Activated CD8-positive, alpha-beta T cell treated with anti-CD3 and anti-CD28 coated beads, Interleukin-2, amount 10 ng/mL, durations not matched to agents 7 days and 5 days (primary cell): ENCODE measurements around the gene CCAR1. TPM values are rescaled to one million over a fixed set of nuclear protein-coding genes. Genes with fewer than 3 reads are reported as not detected.
"Not testable (repeated sequence)": the region's sequence is repeated elsewhere in the genome, so short reads cannot be mapped to it uniquely, and the experiment has no call there.

ENCODE experiments used
- ATAC-seq: fragments of 150-1000 bp; cut with Tn5 transposase; one replicate; pipeline ENCODE4 v1.10.0; 2021; ENCODE audit warnings: moderate library complexity
- CTCF ChIA-PET: fragments of 350-600 bp; sonication (Branson Sonifier 250); formaldehyde crosslinking; loops from one replicate; lab custom pipeline; 2021; ENCODE audit warnings: antibody characterized with exemption; lab: Charles Lee
- POLR2A ChIA-PET: fragments of 350-600 bp; sonication (Branson Sonifier 250); formaldehyde crosslinking; loops from one replicate; lab custom pipeline; 2021; ENCODE audit warnings: antibody characterized with exemption; lab: Charles Lee
- DNase-seq: peaks from one replicate; pipeline ENCODE4 v3.0.0-alpha.2; 2020
- H3K27ac Mint-ChIP-seq: one replicate; pipeline ENCODE4 v1.8.0; 2021; ENCODE audit warnings: mild to moderate bottlenecking, mixed read lengths
- H3K27me3 Mint-ChIP-seq: one replicate; pipeline ENCODE4 v1.8.0; 2021; ENCODE audit warnings: low read depth, mixed read lengths
- H3K36me3 Mint-ChIP-seq: one replicate; pipeline ENCODE4 v1.8.0; 2021; ENCODE audit warnings: low read depth, mixed read lengths
- H3K4me1 Mint-ChIP-seq: one replicate; pipeline ENCODE4 v1.8.0; 2021; ENCODE audit warnings: low read depth, mixed read lengths
- H3K4me3 Mint-ChIP-seq: one replicate; pipeline ENCODE4 v1.8.0; 2021; ENCODE audit warnings: mild to moderate bottlenecking, mixed read lengths
- H3K9me3 Mint-ChIP-seq: one replicate; pipeline ENCODE4 v1.8.0; 2022; ENCODE audit warnings: mixed read lengths; ENCODE audit not compliant: insufficient read depth
- total RNA-seq, 2 experiments: library from RNA; stranded (reverse); gene quantifications; one replicate each; pipeline ENCODE4 v1.2.3, GENCODE V29; 2021

CCAR1 gene
- total RNA-seq = 10 to 100 TPM; 85.7 to 95.4 TPM

GRCh38 chr10:68720793-68721672, at the start of gene CCAR1:
CCAR1 (plus strand) TSS chr10:68721239; CDS start chr10:68722505, 1,266 bp downstream.
- peak within 1 kb of the TSS; percentile 97 for H3K4me3 Mint-ChIP-seq
- peaks cover 23% of the 10 kb centered on the region for H3K4me1 Mint-ChIP-seq
- H3K27me3 Mint-ChIP-seq = no peaks in the 10 kb centered on the region
- CTCF ChIA-PET = interaction anchor here (1.2 to 1.7 kb wide), 2 partner anchors 171 to 308 kb away, joined by 3 to 6 read pairs; no protein-coding TSS in a partner anchor
- peak; percentile 99 for ATAC-seq
- POLR2A ChIA-PET = interaction anchor here (0.6 to 1.5 kb wide), 3 partner anchors 46 to 179 kb away, joined by 3 to 5 read pairs (median 3); no protein-coding TSS in a partner anchor
- no peaks in the 10 kb centered on the region for H3K9me3 Mint-ChIP-seq
- H3K27ac Mint-ChIP-seq = peak within 1 kb of the TSS; percentile 99
- peaks cover 23% of the 10 kb centered on the region for H3K36me3 Mint-ChIP-seq
- peak; percentile 98 for DNase-seq

GRCh38 chr10:68684413-68684812, 36.6 kb upstream of the CCAR1 start:
- peaks cover 16% of the 10 kb centered on the region for H3K36me3 Mint-ChIP-seq
- peak overlapping the region; percentile 43 for H3K27ac Mint-ChIP-seq
- peaks cover 3% of the 10 kb centered on the region for H3K4me1 Mint-ChIP-seq
- no peaks in the 10 kb centered on the region for H3K27me3 Mint-ChIP-seq
- POLR2A ChIA-PET = interaction anchor here (0.8 kb wide), 1 partner anchor 96 kb away, joined by 3 read pairs; no protein-coding TSS in a partner anchor
- H3K9me3 Mint-ChIP-seq = no peaks in the 10 kb centered on the region
- H3K4me3 Mint-ChIP-seq = peak overlapping the region; percentile 38
- DNase-seq (no peak), ATAC-seq (no peak)
- CTCF ChIA-PET = no interaction called here

GRCh38 chr10:68696018-68696417, 25.0 kb upstream of the CCAR1 start:
- Mint-ChIP-seq H3K4me3 (no peak overlapping the region), H3K9me3 (no peaks in the 10 kb centered on the region), H3K27me3 (no peaks in the 10 kb centered on the region), H3K27ac (no peak overlapping the region), H3K36me3 (peaks cover 5% of the 10 kb centered on the region), H3K4me1 (no peaks in the 10 kb centered on the region)
- POLR2A ChIA-PET = no interaction called here
- DNase-seq (no peak), ATAC-seq (no peak)
- CTCF ChIA-PET = interaction anchor here (0.9 to 1.2 kb wide), 2 partner anchors 15 to 92 kb away, joined by 3 to 4 read pairs; no protein-coding TSS in a partner anchor

GRCh38 chr10:68697106-68697505, 23.9 kb upstream of the CCAR1 start:
- CTCF ChIA-PET = interaction anchor here (1.0 kb wide), 1 partner anchor 146 kb away, joined by 4 read pairs; no protein-coding TSS in a partner anchor
- no peak overlapping the region for H3K27ac Mint-ChIP-seq

GRCh38 chr10:68700197-68700596, 20.8 kb upstream of the CCAR1 start:
- Mint-ChIP-seq H3K27me3 (no peaks in the 10 kb centered on the region), H3K36me3 (no peaks in the 10 kb centered on the region), H3K4me3 (no peak overlapping the region), H3K27ac (no peak overlapping the region), H3K9me3 (no peaks in the 10 kb centered on the region), H3K4me1 (no peaks in the 10 kb centered on the region)
- CTCF ChIA-PET = no interaction called here
- ATAC-seq (no peak), DNase-seq (no peak)
- POLR2A ChIA-PET = no interaction called here

More at GRCh38 chr10:68697106-68697505, 23.9 kb upstream of the CCAR1 start:
- DNase-seq (no peak), ATAC-seq (no peak)
- H3K4me1 Mint-ChIP-seq = no peaks in the 10 kb centered on the region
- H3K4me3 Mint-ChIP-seq = no peak overlapping the region
- H3K36me3 Mint-ChIP-seq = no peaks in the 10 kb centered on the region
- H3K27me3 Mint-ChIP-seq = no peaks in the 10 kb centered on the region
- H3K9me3 Mint-ChIP-seq = no peaks in the 10 kb centered on the region
- POLR2A ChIA-PET = no interaction called here

GRCh38 chr10:68705548-68705947, 15.5 kb upstream of the CCAR1 start:
- no peak overlapping the region for H3K4me3 Mint-ChIP-seq
- CTCF ChIA-PET = no interaction called here
- H3K27me3 Mint-ChIP-seq = no peaks in the 10 kb centered on the region
- POLR2A ChIA-PET = no interaction called here
- no peaks in the 10 kb centered on the region for H3K9me3 Mint-ChIP-seq
- no peak for ATAC-seq
- H3K36me3 Mint-ChIP-seq = no peaks in the 10 kb centered on the region
- no peaks in the 10 kb centered on the region for H3K4me1 Mint-ChIP-seq
- no peak for DNase-seq
- no peak overlapping the region for H3K27ac Mint-ChIP-seq

GRCh38 chr10:68708987-68709386, 12.1 kb upstream of the CCAR1 start:
- H3K4me3 Mint-ChIP-seq, H3K9me3 Mint-ChIP-seq, H3K27ac Mint-ChIP-seq, DNase-seq, ATAC-seq, H3K36me3 Mint-ChIP-seq, H3K27me3 Mint-ChIP-seq, POLR2A ChIA-PET, H3K4me1 Mint-ChIP-seq: not testable (repeated sequence)
- CTCF ChIA-PET = interaction anchor here (0.9 kb wide), 1 partner anchor 158 kb away, joined by 3 read pairs; no protein-coding TSS in a partner anchor

- H3K9me3 Mint-ChIP-seq, H3K4me3 Mint-ChIP-seq, H3K36me3 Mint-ChIP-seq, CTCF ChIA-PET, DNase-seq, ATAC-seq, H3K27me3 Mint-ChIP-seq, H3K27ac Mint-ChIP-seq, POLR2A ChIA-PET, H3K4me1 Mint-ChIP-seq: not testable (repeated sequence)
These were observed 8.0 kb upstream of the CCAR1 start for GRCh38 chr10:68713065-68713464.

- no peak overlapping the region for H3K27ac Mint-ChIP-seq
- no peaks in the 10 kb centered on the region for H3K27me3 Mint-ChIP-seq
- ChIA-PET CTCF (no interaction called here), POLR2A (no interaction called here)
- no peak for DNase-seq
- H3K9me3 Mint-ChIP-seq = no peaks in the 10 kb centered on the region
- H3K36me3 Mint-ChIP-seq = peaks cover 8% of the 10 kb centered on the region
- no peak for ATAC-seq
- H3K4me1 Mint-ChIP-seq = peaks cover 12% of the 10 kb centered on the region
- no peak overlapping the region for H3K4me3 Mint-ChIP-seq
These were observed 3.6 kb upstream of the CCAR1 start for GRCh38 chr10:68717435-68717834.

- Mint-ChIP-seq H3K4me3 (peak overlapping the region; percentile 97), H3K36me3 (peaks cover 26% of the 10 kb centered on the region), H3K27ac (peak overlapping the region; percentile 99), H3K4me1 (peaks cover 26% of the 10 kb centered on the region), H3K27me3 (no peaks in the 10 kb centered on the region), H3K9me3 (no peaks in the 10 kb centered on the region)
- DNase-seq (no peak), ATAC-seq (no peak)
- CTCF ChIA-PET = interaction anchor here (1.2 to 1.7 kb wide), 2 partner anchors 171 to 309 kb away, joined by 3 to 6 read pairs; no protein-coding TSS in a partner anchor
- POLR2A ChIA-PET = interaction anchor here (0.6 to 1.5 kb wide), 3 partner anchors 47 to 179 kb away, joined by 3 to 5 read pairs (median 3); no protein-coding TSS in a partner anchor
These were observed 765 bp downstream of the CCAR1 start for GRCh38 chr10:68721673-68722335.

- DNase-seq = no peak
- Mint-ChIP-seq H3K4me1 (peaks cover 31% of the 10 kb centered on the region), H3K36me3 (peaks cover 40% of the 10 kb centered on the region), H3K27me3 (no peaks in the 10 kb centered on the region), H3K9me3 (no peaks in the 10 kb centered on the region), H3K4me3 (no peak overlapping the region), H3K27ac (no peak overlapping the region)
- ChIA-PET CTCF (interaction anchor here (2.0 kb wide), 1 partner anchor 174 kb away, joined by 5 read pairs; no protein-coding TSS in a partner anchor), POLR2A (interaction anchor here (0.6 kb wide), 1 partner anchor 129 kb away, joined by 4 read pairs; no protein-coding TSS in a partner anchor)
- ATAC-seq = no peak
These were observed 4.0 kb downstream of the CCAR1 start for GRCh38 chr10:68725016-68725415.
